CD14-positive monocyte (primary cell): ENCODE measurements around the gene RFX4. TPM values are rescaled to one million over a fixed set of nuclear protein-coding genes. Genes with fewer than 3 reads are reported as not detected.

Source experiments
- DNase-seq, 3 donors: peaks; one replicate each; pipeline ENCODE4 v3.0.0-alpha.2; 2011 to 2022
- H2AFZ ChIP-seq: 2 replicates; pipeline ENCODE4 v1.6.0; 2012; ENCODE audit warnings: mild to moderate bottlenecking, low read depth, low read length, inconsistent platforms; ENCODE audit not compliant: insufficient read depth, poor library complexity, severe bottlenecking
- H3K27ac ChIP-seq, 2 donors: 1 replicate in 1 of 2; 2 replicates in 1 of 2; pipeline ENCODE4 v1.5.1; 2012 to 2013; ENCODE audit warnings: low read length in 2 of 2, control low read depth in 1 of 2, inconsistent platforms in 1 of 2, low read depth in 1 of 2, mild to moderate bottlenecking in 1 of 2
- H3K27me3 ChIP-seq, 2 donors: one replicate each; pipeline versions ENCODE4 v1.6.0 to v1.6.1; 2011 to 2013; ENCODE audit warnings: low read length in 2 of 2; ENCODE audit not compliant: control insufficient read depth in 2 of 2, insufficient read depth in 2 of 2
- H3K36me3 ChIP-seq, 2 donors: replicated peaks in 1 of 2; 1 replicate in 1 of 2; 2 replicates in 1 of 2; pipeline versions ENCODE4 v1.5.1 to v1.6.1; 2012 to 2013; ENCODE audit warnings: low read length in 2 of 2, control low read depth in 1 of 2, inconsistent platforms in 1 of 2, mild to moderate bottlenecking in 1 of 2; ENCODE audit not compliant: insufficient read depth in 2 of 2, control insufficient read depth in 1 of 2
- H3K4me1 ChIP-seq, 2 donors: 1 replicate in 1 of 2; 2 replicates in 1 of 2; pipeline versions ENCODE4 v1.5.1 to v1.6.1; 2012 to 2013; ENCODE audit warnings: low read length in 2 of 2, control low read depth in 1 of 2, inconsistent platforms in 1 of 2, mild to moderate bottlenecking in 1 of 2, moderate library complexity in 1 of 2; ENCODE audit not compliant: insufficient read depth in 2 of 2, control insufficient read depth in 1 of 2
- H3K4me2 ChIP-seq: replicated peaks from 2 replicates; pipeline ENCODE3; 2012; ENCODE audit warnings: low read length, moderate library complexity, mild to moderate bottlenecking; ENCODE audit not compliant: poor library complexity, severe bottlenecking; ENCODE audit errors: extremely low read depth
- H3K4me3 ChIP-seq, 3 experiments: fragments of 200-600 bp in 1 of 3; sonication (generic) in 1 of 3; replicated peaks in 1 of 3; 1 replicate in 2 of 3; 2 replicates in 1 of 3; pipeline ENCODE4 v1.5.1; 2011 to 2013; ENCODE audit warnings: low read length in 3 of 3, mild to moderate bottlenecking in 3 of 3, control low read depth in 2 of 3, low read depth in 2 of 3, inconsistent platforms in 1 of 3, moderate library complexity in 1 of 3
- H3K79me2 ChIP-seq: 2 replicates; pipeline ENCODE4 v1.6.0; 2012; ENCODE audit warnings: mild to moderate bottlenecking, control low read depth, inconsistent platforms, low read length, moderate library complexity; ENCODE audit not compliant: insufficient read depth
- H3K9ac ChIP-seq: 2 replicates; pipeline ENCODE4 v1.6.0; 2017; ENCODE audit warnings: low read length, mild to moderate bottlenecking; ENCODE audit not compliant: insufficient read depth, poor library complexity, severe bottlenecking
- H3K9me3 ChIP-seq, 2 donors: replicated peaks in 1 of 2; 1 replicate in 1 of 2; 2 replicates in 1 of 2; pipeline versions ENCODE4 v1.5.1 to v1.6.1; 2012 to 2013; ENCODE audit warnings: low read length in 2 of 2, control low read depth in 1 of 2; ENCODE audit not compliant: control insufficient read depth in 1 of 2, insufficient read depth in 1 of 2
- H4K20me1 ChIP-seq: 2 replicates; pipeline ENCODE4 v1.6.0; 2012; ENCODE audit warnings: mild to moderate bottlenecking, low read length, control low read depth, moderate library complexity; ENCODE audit not compliant: insufficient read depth
- H3K27ac Mint-ChIP-seq, 7 donors: one replicate each; pipeline ENCODE4 v1.8.0; 2020; ENCODE audit warnings: mild to moderate bottlenecking in 7 of 7, mixed read lengths in 7 of 7, moderate library complexity in 6 of 7, inconsistent platforms in 2 of 7
- H3K27me3 Mint-ChIP-seq, 3 donors: one replicate each; pipeline ENCODE4 v1.8.0; 2021 to 2022; ENCODE audit warnings: low read depth in 3 of 3, mild to moderate bottlenecking in 3 of 3, mixed read lengths in 3 of 3, moderate library complexity in 3 of 3, inconsistent platforms in 1 of 3
- H3K36me3 Mint-ChIP-seq, 2 donors: one replicate each; pipeline ENCODE4 v1.8.0; 2020; ENCODE audit warnings: mixed read lengths in 2 of 2, inconsistent platforms in 1 of 2, mild to moderate bottlenecking in 1 of 2
- H3K4me1 Mint-ChIP-seq: one replicate; pipeline ENCODE4 v1.8.0; 2020; ENCODE audit warnings: mild to moderate bottlenecking, mixed read lengths
- H3K4me3 Mint-ChIP-seq, 2 donors: one replicate each; pipeline ENCODE4 v1.8.0; 2020; ENCODE audit warnings: mild to moderate bottlenecking in 2 of 2, mixed read lengths in 2 of 2, moderate library complexity in 1 of 2
- H3K9me3 Mint-ChIP-seq, 7 donors: one replicate each; pipeline ENCODE4 v1.8.0; 2020 to 2022; ENCODE audit warnings: mixed read lengths in 7 of 7, mild to moderate bottlenecking in 6 of 7, moderate library complexity in 6 of 7, inconsistent platforms in 2 of 7
- CTCF ChIP-seq: fragments of 200-600 bp; IDR thresholded peaks from one replicate; pipeline ENCODE4 v1.8.0; 2022; ENCODE audit warnings: antibody characterized with exemption, mild to moderate bottlenecking
- WGBS: methylation state at CpG from one replicate; pipeline ENCODE4 v1.1.5; 2013; ENCODE audit warnings: missing lambda C conversion rate; ENCODE audit not compliant: insufficient coverage; 5-methylcytosine and 5-hydroxymethylcytosine counted together
- intact Hi-C, 2 donors: fragments of 100-400 bp; cut with micrococcal nuclease; formaldehyde crosslinking; loops; one replicate each; pipeline versions ENCODE4 v1.15.0 to v1.15.1; 2023
- polyA plus RNA-seq, 3 donors: library from polyadenylated mRNA; depleted of rRNA in 1 of 3; unstranded in 2 of 3; stranded (reverse) in 1 of 3; fragments of 300-500 nt in 2 of 3; fragments of >200 nt in 1 of 3; fragmentation: Illumina TruSeq in 2 of 3; gene quantifications; 1 replicate in 2 of 3; 2 replicates in 1 of 3; pipeline ENCODE4 v1.2.3, GENCODE V29; 2012 to 2021

Gene RFX4
- polyA plus RNA-seq, 3 donors = not detected

GRCh38 chr12:106743270-106743988, 160.6 kb downstream of the RFX4 start:
- Mint-ChIP-seq H3K4me3 (peak overlapping the region in 1 of 2 donors; percentile 24), H3K4me1 (peaks cover 8% of the 10 kb centered on the region), H3K9me3 (peaks cover 0 to 4% (median 0%) of the 10 kb centered on the region in 7 donors), H3K36me3 (no peaks in the 10 kb centered on the region), H3K27ac (no peak overlapping the region), H3K27me3 (peaks cover 19 to 39% (median 27%) of the 10 kb centered on the region in 3 donors)
- H2AFZ ChIP-seq = no peak overlapping the region
- intact Hi-C loops = no loop called here
- H3K36me3 ChIP-seq = no peaks in the 10 kb centered on the region
- DNase-seq = no peak
- no peak overlapping the region for H3K9ac ChIP-seq
- no peak overlapping the region for H3K4me3 ChIP-seq
- 82% methylated on average over 2 of the region's 8 CpGs for WGBS
- no peaks in the 10 kb centered on the region for H3K79me2 ChIP-seq
- TF ChIP-seq CTCF = no peak
- no peak overlapping the region for H3K4me2 ChIP-seq
- no peaks in the 10 kb centered on the region for H3K9me3 ChIP-seq
- H4K20me1 ChIP-seq = no peaks in the 10 kb centered on the region
- peaks cover 8 to 12% of the 10 kb centered on the region in 2 donors for H3K4me1 ChIP-seq
- peaks cover 16 to 29% of the 10 kb centered on the region in 2 donors for H3K27me3 ChIP-seq
- H3K27ac ChIP-seq = no peak overlapping the region

- H3K27me3 ChIP-seq = peaks cover 16 to 29% of the 10 kb centered on the region in 2 donors
- H3K4me1 ChIP-seq = peaks cover 8 to 12% of the 10 kb centered on the region in 2 donors
- H2AFZ ChIP-seq = no peak overlapping the region
- H3K36me3 ChIP-seq = no peaks in the 10 kb centered on the region
- H3K9me3 ChIP-seq = no peaks in the 10 kb centered on the region
- no peak overlapping the region for H3K4me2 ChIP-seq
- H3K36me3 Mint-ChIP-seq = no peaks in the 10 kb centered on the region
- no peak overlapping the region for H3K4me3 ChIP-seq
- H3K27ac ChIP-seq = no peak overlapping the region
- peak overlapping the region in 1 of 2 donors; percentile 8 for H3K4me3 Mint-ChIP-seq
- H3K27me3 Mint-ChIP-seq = peaks cover 19 to 39% (median 29%) of the 10 kb centered on the region in 3 donors
- no peaks in the 10 kb centered on the region for H4K20me1 ChIP-seq
- H3K79me2 ChIP-seq = no peaks in the 10 kb centered on the region
- DNase-seq = no peak
- peaks cover 8% of the 10 kb centered on the region for H3K4me1 Mint-ChIP-seq
- WGBS = no CpG with 5 or more reads among the region's 6 CpGs
- H3K27ac Mint-ChIP-seq = no peak overlapping the region
- H3K9me3 Mint-ChIP-seq = peaks cover 0 to 4% (median 0%) of the 10 kb centered on the region in 7 donors
- intact Hi-C loops = no loop called here
- no peak overlapping the region for H3K9ac ChIP-seq
- TF ChIP-seq CTCF = no peak
Observed at GRCh38 chr12:106744600-106744999, 161.8 kb downstream of the RFX4 start.
